H1 (cell line): ENCODE measurements around the gene DYRK1A. TPM values are rescaled to one million over a fixed set of nuclear protein-coding genes. Genes with fewer than 3 reads are reported as not detected.

Experiments
- RFX5 ChIP-seq: IDR thresholded peaks from 2 replicates; pipeline ENCODE4 v1.6.1; 2011; ENCODE audit warnings: low read depth, low read length, improper control_type of control experiment, borderline replicate concordance
- polyA plus RNA-seq, 7 experiments: library from polyadenylated mRNA; depleted of rRNA in 3 of 7; stranded (reverse) in 5 of 7; unstranded in 2 of 7; fragments of >200 nt in 5 of 7; fragments of 200-250 nt in 2 of 7; gene quantifications; 1 replicate in 5 of 7; 2 replicates in 1 of 7; 4 replicates in 1 of 7; pipeline versions ENCODE4 v1.2.1 to v1.2.3, GENCODE V29; 2011 to 2013; ENCODE audit warnings: missing spikeins in 2 of 7, mixed read lengths in 2 of 7
- total RNA-seq: library from RNA; stranded (reverse); fragmentation: NEBNext Ultra II Directional; extraction: Animal tissue kit (Norgen Biotek cat#: 25700); gene quantifications from 2 replicates; pipeline ENCODE4 v1.2.1, GENCODE V29; 2021

The DYRK1A gene
- total and polyA plus RNA-seq, 2 of the 8 experiments (the other 6 are each of a cell fraction or from before 2014, with no cell fraction given): 61.1 to 62.2 TPM

DNA sequence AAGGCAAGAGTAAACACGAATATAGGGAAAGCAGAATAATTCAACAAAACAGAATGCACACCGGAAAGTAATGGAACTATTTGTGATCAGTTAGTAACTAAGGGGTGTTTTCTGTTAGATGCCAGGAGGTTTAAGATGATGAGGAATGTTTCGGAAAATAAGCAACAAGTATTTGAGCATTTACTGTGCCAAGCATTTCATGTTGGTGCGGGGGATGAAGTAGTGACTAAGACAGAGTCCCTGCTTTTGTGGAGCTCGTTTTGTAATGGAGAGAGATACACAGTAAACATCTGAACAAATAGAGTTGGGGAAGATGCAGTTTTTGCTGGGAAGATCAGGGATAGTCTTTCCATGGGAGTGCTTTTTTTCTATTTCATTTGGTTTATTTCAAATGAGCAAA lies 78.7 kb downstream of the DYRK1A start (continued):
- TF ChIP-seq RFX5: no peak
